Measurements from ENCODE around the gene LRRC4C.

The LRRC4C gene

GRCh38 chr11:40099426-40100161, 1359.9 kb downstream of the LRRC4C start:
- no peak for DNase-seq (ENCODE audit: low spot score)

GRCh38 chr11:40095446-40095845, 1364.0 kb downstream of the LRRC4C start:
- DNase-seq (ENCODE audit: low spot score): no peak

- DNase-seq (ENCODE audit: low spot score): no peak
Observed at GRCh38 chr11:40094954-40095353, 1364.5 kb downstream of the LRRC4C start.

- no peak for DNase-seq (ENCODE audit: low spot score)
Observed at GRCh38 chr11:40080434-40080833, 1379.0 kb downstream of the LRRC4C start.
